Endothelial cell of umbilical vein (primary cell): ENCODE results near the gene GTSE1.

Source experiments
- CTCF ChIP-seq, 2 donors: IDR thresholded peaks; 1 replicate in 1 of 2; 2 replicates in 1 of 2; pipeline ENCODE4 v1.5.1; 2011; ENCODE audit warnings: low read length in 2 of 2, mild to moderate bottlenecking in 2 of 2, moderate library complexity in 2 of 2, control low read depth in 1 of 2, inconsistent platforms in 1 of 2, low read depth in 1 of 2; ENCODE audit not compliant: insufficient read depth in 1 of 2; ENCODE audit errors: extremely low read depth in 1 of 2
- EZH2 ChIP-seq: IDR thresholded peaks from 2 replicates; pipeline ENCODE4 v1.6.1; 2012; ENCODE audit warnings: borderline replicate concordance, low read depth, mild to moderate bottlenecking, moderate library complexity, low read length, inconsistent platforms; ENCODE audit not compliant: severe bottlenecking
- POLR2A ChIP-seq: IDR thresholded peaks from 2 replicates; pipeline ENCODE4 v1.6.1; 2012; ENCODE audit warnings: low read depth, mild to moderate bottlenecking, control low read depth, low read length
- POLR2AphosphoS5 ChIP-seq: IDR thresholded peaks from 2 replicates; pipeline ENCODE4 v1.6.1; 2012; ENCODE audit warnings: low read depth, mild to moderate bottlenecking, control low read depth, low read length, moderate library complexity; ENCODE audit not compliant: insufficient read depth

GRCh38 chr22:46347646-46348045 lies 51.0 kb downstream of the GTSE1 start:
- TF ChIP-seq CTCF (IDR thresholded peaks at IDR 0.05; ENCODE audit: extremely low read depth in 1 of 2, insufficient read depth in 1 of 2, low read depth in 1 of 2, low read length in 2 of 2) (no peak), POLR2AphosphoS5 (no peak), EZH2 (no peak), POLR2A (no peak)
